Measurements from ENCODE around the gene ADCYAP1R1.

Gene ADCYAP1R1

DNA sequence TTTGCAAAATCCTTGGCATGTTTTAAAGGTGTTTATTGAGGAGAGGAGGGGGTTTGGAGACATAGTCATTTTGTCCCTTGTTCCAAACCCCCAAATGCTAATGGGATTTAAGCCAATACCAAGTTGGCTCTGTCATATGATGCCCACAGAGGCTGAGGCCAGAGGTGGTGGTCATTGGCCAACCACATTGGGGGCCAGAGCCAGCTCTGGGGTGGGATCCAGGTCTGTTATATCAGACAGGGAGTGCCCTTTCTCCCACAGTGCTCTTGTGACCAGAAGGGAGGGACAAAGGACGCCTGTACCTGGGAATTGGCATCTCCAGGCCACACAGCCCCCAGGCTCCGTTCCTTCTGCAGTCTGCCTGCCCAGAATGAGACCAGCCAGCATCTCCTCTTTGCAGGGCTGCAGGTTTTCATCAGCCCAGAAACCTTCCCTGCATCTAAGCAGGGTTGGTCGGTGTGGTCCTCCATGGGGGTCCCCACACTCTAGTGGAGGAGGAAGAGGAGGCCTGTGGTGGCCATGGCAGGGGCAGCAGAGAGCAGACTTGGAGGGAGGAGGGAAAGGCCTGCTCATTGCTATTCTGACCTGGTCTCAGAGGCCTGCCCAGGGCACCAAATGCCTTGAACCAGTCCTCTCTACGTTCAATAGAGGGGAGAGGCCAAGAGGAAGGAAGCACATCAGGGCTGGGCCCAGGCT lies 17.9 kb downstream of the ADCYAP1R1 start:
- no peak for DNase-seq

DNA sequence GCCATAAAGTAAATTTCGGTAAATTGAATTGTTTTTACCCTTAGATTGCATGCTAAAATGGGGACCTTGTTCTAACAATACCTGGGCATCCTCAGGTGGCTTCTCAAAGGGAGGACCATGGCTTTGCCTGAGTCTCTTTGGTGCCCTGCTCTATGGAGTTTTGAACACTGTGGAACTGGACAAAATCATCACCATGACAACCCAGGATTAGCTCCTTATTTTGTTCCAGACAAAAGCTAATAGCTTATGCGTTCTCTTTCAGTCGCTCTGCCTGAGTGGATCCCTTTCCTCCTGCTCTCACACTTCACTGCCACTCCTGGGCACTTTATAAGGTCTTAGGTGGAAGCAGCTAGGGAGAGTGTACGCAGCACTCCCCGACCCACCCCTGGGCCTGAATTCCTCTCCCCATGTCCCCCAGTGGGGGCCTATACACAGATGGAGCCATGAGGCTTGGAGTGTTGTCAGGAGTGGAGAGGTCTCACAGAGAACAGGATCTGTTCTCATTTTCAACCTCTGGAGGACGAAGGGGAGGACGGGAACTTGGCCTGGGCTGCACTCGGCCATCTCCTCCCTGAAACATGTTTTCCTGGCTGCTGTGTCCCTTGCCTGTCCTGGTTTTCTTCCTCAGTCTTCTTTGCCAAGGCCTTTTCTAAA lies 19.0 kb downstream of the ADCYAP1R1 start:
- DNase-seq: no peak

DNA sequence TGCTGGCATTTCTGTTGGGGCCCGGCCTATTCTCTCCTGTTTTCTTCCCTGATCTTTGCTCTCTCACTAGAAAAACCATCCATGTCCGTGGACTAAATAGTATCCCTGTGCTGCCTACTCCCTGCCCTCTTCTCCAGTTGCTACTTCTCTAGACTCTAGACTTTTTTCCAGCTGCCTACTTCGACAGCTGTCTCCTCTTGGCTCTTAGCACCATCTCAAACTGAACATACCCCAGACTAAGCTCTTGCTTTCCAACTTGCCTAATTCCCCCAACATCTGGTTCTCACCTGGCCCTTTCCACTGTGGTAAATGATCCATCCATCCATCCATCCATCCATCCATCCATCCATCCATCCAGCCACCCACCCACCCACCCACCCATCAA lies 19.5 kb downstream of the ADCYAP1R1 start:
- no peak for DNase-seq

DNA sequence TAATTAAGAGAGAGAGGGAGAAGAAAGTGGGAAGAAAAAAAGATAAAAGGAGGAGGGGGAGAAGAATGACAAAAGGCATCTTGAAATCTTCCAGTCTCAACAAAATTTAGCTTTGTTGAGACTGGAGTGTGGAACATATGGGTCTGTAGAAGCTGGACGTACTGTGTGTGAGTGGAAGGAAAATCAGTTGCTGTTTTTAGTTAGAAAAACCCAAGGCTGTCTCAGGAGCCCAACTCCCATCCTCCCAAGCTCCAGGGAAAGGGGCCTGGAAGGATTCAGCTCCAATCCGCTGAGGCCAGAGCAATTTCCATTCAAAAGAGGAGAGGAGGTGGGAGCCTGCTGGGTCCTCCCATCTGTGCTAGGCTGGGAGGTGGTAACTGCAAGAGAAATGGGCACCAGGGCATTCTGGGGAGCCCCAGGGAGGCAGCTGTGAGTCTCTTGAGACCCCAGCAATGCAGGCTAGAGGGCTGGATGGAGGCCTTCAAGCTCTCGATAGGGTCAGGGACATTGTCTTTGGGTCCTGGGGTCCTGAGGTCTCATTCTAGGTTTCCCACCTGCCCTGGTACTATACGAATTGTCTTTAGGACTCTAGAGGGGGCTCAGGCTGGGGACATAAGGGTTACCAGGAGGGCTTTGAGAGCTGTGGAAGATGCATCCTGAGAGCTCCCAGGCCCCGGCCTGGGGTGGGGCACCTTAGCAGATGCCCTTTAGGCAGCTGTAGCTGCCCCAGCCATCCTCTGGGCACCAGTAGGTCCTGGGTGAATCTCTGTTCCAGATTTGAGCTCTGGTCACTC lies 21.4 kb downstream of the ADCYAP1R1 start:
- no peak for DNase-seq

DNA sequence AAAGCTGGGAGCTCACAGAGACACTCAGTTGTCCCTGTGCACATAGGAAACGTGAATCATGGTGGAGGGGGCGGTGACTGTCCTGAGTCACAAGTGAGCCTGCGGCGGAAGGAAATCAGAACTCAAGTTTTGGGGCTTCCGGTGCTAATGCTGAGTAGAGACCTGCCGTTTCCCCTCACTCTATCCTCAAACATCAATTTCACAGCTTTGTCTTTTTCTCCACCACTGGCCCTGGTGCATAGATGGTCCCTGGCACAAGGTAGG lies 21.9 kb downstream of the ADCYAP1R1 start:
- peak; percentile 64 for DNase-seq

DNA sequence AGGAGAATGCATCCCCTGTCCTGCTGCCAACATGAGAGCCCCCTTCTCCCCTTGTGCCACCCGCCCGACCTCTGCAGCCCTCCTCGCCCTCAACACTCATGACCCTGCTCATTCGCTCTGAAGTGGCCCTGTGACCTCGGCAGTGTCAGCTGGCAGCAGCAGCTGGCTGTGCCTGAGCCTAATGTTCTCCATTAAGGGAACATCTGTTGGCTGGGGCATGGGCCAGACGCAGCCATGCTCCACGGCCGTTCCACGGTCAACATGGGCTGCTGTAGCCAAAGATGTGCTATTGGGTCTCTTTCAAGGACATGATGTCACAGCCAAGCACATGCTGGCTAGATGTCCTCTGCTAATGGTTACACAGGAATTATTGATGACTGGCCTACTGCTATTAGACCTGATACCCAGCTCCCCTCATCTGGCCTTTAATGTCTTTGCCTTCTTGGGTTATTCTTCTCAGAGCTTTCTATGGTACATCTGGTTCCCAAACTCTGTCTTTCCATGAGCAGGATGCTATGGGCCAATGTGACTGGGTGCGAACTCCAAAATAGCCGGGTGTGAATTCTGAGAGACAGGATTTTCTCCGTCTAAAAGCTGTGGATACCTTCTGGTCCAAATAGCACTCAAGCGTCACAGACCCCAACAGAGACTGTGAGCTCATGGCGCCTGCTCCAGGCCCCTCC lies 22.4 kb downstream of the ADCYAP1R1 start:
- no peak for DNase-seq

DNA sequence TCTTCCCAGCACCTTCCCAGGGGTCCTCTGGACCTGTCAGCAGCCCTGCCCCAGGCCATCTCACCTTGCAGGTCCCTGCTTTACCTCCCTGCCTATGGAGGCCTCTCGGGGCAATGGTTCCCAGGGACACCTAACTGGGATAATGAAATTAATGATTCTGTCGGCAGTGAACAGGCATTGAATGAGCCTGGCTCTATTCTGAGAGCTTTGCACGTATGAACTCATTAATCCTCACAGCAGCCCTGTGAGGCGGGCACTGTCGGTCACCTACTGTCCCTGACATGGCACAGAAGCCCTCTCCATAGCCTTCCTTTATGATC lies 22.9 kb downstream of the ADCYAP1R1 start:
- no peak for DNase-seq

DNA sequence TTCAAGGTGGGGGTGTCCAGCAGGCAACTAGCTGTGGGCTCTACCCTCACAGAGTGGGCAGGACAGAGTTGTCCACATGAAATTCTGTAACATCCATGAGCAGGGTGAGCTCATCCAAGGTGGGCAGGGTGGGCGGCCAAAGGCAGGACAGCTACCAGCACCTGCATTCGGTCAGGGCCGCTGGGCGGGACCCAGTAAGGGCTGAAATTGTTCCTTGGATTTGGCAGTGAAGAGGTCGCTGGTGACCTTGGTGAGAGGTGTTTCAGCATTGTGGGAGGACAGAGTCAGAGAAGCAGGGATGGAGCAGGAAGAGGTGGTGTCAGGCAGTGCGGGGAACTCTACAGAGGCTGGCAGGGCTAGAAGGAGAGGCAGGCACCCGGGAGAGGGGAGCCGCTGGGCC lies 23.9 kb downstream of the ADCYAP1R1 start:
- DNase-seq: no peak

DNA sequence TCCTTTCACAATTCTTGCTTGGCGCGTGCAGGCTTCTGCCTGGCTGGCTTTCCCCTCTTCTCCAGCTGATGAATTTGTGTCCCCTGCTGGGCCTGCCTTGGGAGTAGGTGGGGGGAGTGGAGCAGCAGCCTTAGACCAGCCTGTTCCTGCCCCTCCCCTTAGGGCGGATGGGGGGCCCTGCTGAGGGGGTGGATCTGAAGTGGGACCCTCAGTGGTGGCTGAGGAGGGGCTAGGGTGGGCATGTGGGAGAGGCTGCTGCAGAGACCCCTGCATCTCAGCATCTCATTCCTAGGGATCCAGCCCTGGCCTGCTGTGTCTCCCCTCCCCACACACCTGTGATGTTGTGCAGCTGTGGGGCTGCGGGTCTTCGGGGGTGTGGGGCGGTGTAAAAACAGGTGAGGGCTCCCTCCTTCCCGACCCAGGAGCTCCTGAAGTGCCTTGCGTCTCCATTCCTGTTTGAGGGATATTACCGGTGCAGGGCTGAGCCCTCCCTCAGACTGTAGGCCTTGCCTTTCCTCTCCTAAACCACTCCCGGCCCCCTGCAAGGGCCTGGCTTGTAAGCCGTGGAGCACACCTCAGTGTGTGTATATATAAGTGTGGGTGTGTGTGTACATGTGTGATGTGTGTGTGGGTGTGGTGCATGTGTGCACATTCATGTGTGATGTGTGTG lies 24.7 kb downstream of the ADCYAP1R1 start:
- no peak for DNase-seq

DNA sequence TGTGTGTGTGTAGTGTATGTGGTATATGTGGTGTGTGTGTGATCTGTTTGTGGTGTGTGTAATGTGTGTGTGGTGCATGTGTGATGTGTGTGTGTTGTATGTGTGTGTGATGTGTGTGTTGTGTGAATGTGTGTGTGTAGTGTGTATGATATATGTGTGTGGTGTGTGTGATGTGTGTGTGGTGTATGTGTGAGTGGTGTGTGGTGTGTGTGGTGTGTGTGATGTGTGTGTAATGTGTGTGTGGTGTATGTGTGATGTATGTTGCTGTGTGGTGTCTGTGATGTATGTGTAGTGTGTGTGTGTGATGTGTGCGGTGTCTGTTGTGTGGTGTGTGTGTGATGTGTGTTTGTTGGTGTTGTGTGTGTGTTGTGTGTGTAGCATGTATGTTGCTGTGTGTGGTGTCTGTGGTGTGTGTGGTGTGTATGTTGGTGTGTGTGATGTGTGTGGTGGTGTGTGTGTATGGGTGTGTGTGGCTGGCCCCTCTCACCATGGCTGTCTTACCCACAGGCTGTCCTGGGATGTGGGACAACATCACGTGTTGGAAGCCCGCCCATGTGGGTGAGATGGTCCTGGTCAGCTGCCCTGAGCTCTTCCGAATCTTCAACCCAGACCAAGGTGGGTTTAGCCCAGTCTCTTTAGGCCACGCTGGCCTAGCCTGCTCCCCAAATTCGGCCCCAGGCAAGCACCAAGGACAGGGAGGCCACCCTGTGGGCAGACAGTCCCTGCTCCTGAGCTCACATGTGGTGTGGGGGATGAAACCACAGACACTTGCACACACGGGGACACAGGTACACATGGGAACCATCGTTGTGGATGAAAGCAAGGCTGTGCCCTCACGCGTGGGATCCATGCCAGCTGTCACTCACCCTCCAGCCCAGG lies 25.6 kb downstream of the ADCYAP1R1 start:
- DNase-seq: no peak

DNA sequence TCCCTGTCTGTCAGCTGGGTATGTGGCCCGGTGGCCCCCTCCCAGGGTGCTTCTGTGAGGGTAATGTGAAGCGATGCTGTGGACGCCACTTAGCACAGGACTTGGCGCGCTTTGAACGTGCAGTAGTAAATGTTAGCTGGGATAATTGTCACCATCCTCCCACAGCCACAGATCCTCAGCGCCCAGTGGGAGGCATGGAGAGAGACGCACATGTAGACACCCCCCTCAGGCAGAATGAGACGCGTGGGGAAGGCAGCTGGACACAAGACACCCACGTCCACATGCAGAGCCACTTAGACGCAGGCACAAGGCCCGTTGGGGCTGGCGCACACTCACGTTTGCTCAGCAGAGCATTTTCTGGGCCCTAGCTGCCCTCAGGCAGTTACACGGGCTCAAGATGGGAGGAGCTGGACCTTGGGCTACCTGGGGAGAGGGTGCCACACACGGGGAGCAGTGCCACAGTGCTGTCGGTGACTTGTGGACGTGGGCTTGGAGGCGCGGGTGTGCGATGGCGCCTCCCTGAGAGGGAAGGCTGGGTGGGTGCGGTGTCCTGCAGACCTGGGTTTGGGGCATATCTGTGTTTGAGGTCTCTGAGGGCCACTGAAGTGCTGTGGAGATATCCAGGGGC lies 26.4 kb downstream of the ADCYAP1R1 start:
- no peak for DNase-seq

DNA sequence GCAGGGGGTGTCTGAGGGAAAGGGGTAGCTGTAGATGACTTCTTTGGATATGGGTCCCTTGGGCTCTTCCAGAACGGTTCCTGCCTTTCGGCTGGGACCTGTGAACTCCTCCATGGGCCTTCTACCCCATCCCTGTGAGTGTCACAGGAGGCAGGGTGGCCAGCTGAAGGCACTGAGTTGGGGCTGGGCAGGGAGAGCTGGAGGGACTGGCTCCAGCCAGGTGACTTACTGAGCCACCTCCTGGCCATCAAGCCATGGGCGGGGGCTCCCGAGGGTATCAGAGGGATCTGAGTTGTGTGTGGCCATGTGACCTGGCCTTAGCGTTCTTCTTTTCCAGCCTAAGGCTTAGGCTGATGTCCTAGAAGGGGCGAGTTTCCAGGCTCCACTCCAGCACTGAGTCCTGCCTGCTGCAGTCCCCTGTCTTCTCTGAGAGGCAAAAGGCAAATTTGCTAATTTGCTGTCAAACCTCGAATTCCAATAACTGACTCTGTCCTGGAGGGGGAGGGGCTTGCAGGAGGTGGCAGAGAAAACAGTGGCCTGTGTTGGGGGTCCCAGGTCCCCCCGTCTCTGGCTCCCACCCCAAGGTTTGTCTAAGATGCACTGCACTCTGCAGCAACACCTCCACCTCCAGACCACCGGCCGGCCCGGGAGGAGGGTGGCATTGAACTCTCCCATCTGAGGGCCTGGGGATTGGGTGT lies 27.2 kb downstream of the ADCYAP1R1 start:
- no peak for DNase-seq

DNA sequence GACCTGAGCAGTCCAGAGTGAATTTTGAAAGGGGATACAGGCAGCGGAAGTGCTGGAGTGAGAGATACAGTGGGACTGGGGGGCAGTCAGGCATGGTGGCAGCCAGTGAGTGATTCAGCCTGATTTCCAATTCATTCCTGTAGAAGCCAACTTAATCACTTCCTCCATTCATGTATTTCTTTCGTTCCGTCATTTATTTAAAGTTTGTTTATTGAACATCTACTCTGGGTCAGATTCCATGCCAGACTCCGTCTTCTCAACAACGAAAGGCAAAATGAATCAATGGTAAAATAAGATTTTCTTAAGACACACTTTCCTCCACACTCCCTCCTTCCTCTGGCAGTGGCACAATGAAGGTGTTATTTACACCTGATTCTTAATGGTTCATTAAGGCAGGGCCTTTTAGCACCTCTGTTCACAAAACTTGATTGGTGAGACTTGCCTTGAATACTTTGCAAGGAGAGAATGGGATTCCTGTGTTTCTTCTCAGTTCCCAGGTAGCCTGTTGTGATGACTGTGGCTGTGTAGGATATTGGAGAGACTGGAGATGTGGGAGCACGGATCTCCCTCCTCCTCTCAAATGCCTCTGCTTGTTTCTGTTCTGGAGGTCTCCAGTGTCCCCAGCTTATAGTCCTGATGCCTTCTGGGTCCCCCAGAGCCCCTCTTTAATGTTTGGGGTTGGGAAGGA lies 27.9 kb downstream of the ADCYAP1R1 start:
- no peak for DNase-seq

DNA sequence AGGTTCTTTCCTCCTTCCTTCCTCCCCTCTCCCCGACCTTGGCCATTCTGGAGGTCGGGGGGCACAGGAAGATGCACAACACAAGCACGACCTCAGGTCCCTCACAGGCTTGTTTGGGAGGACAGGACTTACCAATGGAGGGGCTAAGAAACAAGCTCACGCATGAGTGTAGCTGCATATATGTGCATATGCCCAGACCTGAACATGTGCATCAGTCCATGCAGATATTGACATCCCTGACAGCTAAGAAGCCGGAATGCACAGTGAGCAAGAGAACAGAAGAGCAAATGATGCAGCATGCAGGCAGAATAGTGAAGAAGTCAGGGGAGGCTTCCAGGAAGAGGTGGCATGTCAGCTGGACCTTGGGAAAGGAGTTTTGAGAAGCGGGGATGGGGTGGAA lies 28.7 kb downstream of the ADCYAP1R1 start:
- no peak for DNase-seq

DNA sequence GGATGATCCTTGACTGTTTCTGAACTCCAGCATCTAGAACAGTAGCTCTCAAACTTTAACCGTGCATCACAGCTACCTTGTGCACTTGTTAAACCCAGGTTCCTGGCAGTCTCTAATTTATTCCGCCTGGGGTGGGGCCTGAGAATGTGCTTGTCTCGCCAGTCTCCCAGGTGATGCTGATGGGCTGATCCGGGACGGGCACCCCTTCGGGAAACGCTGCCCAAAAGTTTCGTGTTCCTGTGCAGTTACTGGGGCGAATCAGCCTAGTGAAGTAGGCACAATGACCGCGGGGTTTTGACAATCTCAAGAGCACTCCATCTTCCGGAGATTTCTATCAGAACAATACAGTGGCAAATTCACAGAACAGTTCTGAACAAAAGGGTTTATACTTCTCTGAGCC lies 29.9 kb downstream of the ADCYAP1R1 start:
- DNase-seq: no peak

DNA sequence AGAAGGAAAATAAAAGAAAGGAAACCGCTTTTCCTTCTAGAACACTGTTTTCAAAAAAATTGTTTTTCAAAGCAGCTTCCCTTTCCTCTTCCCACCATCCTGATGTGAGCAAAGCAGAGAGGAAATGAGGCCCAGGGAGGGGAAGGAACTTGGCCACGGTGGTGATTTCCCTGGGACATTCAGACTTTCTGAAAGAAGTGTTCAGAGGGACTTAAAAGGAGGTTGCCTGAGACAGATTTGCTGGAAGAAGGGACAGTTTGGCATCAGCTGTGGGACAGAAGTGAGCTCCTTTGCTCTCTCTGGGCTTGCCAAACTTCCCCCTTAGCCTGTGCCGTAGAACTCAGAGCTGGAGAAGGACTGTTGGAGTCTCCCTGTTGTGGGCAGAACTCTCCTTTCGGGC lies 30.3 kb downstream of the ADCYAP1R1 start:
- no peak for DNase-seq

DNA sequence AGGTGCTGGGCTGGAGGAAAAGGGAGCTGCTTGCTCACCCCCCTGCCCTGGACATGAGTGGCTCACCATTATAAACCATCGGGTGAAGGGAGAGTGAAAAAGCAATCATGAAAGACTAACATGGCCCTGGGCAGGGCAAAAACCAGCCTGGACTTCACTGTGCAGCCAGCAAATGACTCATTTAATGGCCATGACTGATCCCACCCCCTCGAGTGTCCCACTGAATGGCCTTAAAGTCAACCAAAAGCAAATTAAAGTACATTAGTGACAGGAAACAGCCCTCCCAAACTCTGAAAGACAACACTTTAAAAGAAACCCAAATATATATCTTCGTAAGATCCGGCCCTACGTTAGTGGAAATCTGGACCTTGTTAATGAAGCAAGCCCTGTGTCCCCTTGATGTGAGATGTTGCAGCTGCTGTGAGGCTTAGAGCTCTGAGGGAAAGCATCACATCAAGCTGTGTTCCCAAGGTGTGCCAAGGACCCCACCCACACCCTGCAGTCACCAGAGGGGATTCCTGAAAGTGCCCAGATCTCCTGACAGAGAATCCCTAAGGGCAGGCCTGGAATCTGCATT lies 31.2 kb downstream of the ADCYAP1R1 start:
- DNase-seq: no peak

DNA sequence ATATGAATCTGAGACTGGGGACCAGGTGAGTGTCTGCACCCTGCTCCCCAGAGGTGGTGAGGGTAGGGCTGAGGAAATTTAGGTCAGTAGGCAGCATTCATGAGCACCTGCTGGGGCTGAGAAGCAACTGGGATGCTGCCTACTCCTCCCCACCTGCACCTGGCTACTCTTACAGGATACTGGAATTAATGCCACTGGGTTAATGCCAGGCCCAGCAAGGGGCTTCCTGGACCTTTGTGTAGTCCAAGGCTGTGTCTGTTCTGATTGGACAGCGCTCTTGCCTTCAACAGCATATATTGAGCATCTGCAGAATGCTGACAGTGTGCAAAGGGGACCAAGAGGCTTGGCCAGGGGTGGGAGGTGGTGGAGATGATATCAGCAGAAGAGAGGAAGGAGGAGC lies 32.1 kb downstream of the ADCYAP1R1 start:
- no peak for DNase-seq

DNA sequence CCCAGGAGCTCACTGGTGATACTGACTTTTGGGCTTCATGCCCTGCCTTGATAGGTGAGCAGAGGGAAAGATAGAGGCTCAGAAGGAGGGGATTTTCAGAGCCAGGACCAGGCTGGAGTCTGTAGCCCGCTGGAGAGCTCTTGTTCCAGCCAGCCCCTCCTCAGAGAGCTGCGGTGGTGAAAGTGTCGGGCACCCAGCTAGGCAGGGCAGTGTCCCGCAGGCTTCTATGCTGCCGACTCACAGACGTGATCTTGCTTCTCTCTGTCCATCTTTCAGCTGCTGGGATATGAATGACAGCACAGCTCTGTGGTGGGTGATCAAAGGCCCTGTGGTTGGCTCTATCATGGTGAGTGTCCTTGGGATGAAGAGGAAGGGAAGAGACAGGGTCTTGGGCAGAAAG lies 35.2 kb downstream of the ADCYAP1R1 start:
- no peak for DNase-seq

DNA sequence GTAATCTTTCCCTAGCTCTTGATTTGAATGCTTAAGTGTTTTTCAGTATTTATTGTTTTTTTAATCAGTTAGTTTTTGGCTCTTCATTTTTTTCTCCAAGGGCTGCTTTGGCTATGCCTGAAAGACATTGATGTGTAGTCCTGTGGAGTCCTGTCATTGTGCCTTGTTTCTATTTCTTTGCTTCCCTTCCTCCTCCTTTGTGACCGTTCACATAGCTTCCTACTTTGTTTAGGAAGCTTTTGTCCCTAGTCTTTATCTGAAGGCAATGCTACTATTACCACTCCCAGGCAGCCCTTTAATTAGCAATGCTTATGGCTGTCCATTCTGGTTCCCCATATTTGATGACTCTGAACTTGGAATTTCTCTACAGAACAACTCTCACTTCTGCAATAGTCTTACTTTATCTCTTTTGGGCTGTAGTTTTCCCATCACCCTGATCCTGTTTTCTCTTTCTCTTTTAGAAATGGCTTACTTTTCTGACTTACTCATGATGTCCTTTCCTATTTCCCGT lies 39.9 kb downstream of the ADCYAP1R1 start:
- no peak for DNase-seq
